Stimulated activated CD8-positive, alpha-beta memory T cell treated with anti-CD3 and anti-CD28 coated beads, Interleukin-15, amount 100 ng/mL, for 48 hours (primary cell): ENCODE results near the gene SLC12A3.

Experiments
- DNase-seq, 2 donors: peaks; one replicate each; pipeline ENCODE4 v3.0.0-alpha.2; 2020; ENCODE audit warnings: low read depth in 2 of 2

Gene SLC12A3

DNA sequence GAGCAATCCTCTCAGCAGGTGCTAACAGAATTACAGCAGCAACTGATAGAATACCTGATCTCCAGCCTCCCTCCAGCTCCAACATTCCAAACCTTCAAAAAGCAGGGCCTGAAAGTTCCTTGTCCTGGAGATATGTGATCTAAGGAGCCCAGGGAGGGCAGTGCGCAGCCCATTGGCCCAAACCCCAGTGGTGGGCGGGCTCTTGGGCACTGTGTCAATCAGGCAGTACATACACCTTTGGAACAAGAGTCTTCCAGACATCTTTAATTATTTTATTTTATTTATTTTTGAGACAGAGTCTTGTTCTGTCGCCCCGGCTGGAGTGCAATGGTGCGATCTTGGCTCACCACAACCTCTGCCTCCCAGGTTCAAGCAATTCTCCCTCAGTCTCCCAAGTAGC, 24.2 kb downstream of the SLC12A3 start:
- no peak for DNase-seq

DNA sequence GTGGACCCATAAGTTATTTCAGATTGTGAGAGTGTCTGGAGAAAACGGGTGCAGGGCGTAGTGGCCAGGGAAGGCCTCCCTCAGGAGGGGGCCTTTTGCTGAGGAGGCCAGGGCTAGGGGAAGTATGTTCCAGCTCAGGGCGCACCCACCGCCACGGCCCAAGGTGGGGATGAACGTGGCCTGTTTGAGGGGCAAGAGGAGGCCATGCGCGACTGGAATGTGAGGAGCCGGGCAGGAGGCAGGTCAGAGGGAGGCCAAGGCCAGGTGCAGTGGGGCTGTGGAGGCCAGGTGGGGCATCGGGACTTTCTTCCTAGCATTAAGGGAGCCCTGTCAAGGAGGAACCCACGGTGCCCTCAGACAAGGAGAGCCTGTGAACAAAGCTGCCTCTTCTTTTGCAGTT, 26.7 kb downstream of the SLC12A3 start:
- DNase-seq, result no peak

DNA sequence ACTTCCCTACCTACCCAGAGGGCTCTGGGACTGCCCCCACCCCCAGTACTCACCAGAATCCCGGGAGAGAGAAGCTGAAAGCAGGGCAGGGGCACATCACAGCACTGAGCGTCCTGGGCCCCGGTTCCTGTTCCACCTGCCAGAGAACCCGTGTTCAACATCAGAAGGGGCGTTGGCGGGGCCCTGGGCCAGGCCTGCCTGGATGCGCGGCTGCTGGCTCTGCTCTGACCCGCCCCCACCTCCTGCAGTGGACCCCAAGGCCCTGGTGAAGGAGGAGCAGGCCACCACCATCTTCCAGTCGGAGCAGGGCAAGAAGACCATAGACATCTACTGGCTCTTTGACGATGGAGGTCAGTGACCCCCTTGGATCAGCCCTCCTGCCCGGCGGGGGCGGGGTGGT, 27.7 kb downstream of the SLC12A3 start:
- no peak for DNase-seq

DNA sequence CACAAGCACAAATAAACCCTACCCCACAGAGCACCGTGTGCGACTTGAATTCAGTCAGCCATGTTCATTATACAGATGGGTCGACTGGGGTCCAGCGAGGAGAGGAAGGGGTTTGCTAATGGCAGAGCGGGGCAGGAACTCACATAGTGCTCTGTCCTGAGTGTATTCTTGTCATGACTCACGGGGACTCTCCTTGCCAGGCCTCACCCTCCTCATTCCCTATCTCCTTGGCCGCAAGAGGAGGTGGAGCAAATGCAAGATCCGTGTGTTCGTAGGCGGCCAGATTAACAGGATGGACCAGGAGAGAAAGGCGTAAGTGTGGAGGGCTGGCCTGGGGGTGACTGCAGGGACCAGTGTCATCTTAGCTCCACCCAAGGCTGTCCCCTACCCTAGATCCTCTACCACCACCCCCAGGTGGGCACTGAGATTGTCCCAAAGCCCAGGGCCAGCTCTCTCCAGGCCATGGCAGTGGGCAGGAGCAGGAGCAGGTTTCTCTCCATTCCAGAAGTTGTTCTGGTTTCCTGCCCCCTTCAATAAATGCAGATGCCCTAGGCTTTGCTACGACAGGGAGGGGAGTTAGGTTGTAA, 29.4 kb downstream of the SLC12A3 start:
- no peak for DNase-seq

DNA sequence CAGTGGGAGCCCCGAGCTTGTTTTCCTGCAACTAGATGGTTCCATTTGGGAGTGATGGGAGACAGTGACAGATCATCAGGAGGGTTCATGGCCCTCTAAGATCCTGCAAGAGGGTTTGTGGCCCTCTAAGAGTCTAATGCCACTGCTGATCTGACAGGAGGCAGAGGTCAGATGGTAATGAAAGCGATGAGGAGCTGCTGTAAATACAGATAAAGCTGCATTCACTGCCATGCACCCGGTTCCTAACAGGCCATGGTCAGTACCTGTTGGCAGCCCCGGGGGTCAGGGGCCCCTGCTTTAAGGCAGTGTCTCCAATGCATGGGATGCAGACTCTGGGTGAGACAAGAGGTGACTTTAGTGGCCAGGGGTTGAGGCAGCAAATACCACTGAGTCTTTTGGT, 30.8 kb downstream of the SLC12A3 start:
- no peak for DNase-seq

DNA sequence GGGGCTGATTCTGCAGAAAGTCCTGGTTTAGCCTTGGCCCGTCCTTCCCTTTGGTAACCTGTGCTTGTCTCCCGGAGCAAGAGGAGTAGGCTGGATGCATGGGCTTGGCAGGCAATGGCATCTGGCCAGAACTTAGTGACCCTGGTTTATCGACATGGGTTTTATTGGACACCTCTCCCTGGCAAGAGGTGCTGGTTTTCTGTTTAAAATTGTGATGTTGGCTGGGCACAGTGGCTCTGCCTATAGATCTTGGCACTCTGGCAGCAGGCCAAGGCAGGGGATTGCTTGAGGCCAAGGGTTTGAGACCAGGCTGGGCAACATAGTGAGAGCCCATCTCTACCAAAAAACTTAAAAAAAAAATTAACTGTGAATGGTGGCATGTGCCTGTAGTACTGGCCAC, 31.2 kb downstream of the SLC12A3 start:
- no peak for DNase-seq

DNA sequence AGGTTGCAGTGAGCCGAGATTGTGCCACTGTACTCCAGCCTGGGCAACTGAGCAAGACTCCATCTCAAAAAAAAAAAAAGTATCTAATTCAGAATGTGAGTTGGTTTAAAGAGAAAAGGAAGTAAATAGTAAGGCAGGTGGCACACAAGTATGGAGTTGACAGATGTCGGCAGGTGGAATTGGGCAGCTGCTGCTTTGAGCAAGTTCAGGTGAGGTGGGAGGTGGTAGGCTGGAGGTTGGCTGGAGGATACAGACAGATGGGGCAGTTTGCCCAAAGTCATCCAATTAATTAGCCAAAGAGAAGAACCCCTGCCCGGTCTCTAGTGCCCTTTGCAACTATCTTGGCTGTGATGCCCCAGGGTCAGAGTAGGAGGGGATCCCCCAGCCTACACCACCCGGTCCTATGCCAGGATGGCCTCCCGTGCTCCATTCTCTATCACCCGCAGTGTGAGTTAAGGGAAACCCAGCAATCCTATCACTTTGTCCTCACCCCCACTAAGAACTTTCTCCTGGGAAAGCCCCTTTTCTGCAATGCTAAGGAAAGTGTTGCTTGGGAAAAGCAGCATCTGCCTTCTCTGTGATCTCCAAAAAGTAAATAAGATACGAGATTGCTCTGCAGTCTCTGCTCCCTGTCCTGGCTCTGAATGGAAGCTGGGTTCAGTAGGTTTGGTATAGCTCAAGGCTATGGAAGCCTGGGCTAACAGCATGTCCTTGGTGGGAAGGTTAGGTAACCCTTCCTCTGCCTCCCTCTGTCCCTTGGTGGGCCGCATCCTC, 32.2 kb downstream of the SLC12A3 start:
- DNase-seq, result no peak

DNA sequence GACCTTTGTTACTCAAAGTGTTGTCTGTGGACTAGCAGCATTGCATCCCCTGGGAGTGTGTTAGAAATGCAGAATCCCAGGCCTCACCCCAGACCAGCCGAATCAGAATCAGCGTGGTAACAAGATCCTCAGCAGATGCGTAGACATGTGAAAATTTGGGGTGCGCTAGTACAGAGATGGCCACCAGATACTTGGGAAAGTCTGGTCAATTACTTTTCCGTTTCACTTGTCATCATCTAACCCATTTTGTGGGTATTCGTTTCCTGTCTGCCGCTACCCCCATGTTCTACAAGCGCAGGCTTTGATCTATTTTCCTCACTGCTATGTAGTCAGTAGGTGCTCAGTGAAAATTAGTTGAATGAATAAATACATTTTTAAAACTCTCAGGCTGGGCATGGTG, 33.8 kb downstream of the SLC12A3 start:
- DNase-seq, result no peak

DNA sequence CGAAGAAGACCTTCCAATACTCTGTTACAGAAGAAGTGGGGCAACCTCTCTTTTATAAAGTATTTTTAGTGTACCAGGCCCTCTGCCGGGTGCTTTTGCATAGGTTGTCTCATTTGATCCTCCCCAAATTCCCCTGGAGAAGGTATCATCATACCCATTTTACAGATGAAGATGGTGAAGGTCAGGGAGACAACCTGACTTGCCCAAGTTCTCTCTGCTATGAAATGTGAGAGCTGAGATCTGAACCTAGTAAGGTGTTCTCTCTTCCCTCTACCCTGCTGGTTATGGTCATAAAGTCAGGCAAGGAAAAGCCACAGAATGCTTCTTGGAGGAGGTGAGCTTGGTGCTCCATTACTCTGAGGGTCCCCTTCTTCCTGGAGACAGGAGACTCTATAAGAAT, 38.9 kb downstream of the SLC12A3 start:
- no peak for DNase-seq

DNA sequence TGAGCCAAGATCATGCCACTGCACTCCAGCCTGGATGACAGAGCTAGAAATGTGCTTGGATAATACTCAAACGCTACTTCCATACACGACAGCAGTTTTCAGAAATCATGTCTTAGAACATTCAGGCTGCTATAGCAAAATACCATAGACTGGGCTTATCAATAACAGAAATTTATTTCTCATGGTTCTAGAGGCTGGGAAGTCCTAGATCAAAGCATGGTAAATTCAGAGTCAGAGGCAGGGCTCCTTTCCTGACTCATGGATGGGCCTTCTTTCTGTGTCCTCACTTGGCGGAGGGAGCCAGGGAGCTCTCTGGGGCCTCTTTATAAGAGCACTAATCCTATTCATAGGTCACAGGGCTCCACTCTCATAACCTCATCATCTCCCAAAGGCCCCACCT, 42.4 kb downstream of the SLC12A3 start:
- no peak for DNase-seq

DNA sequence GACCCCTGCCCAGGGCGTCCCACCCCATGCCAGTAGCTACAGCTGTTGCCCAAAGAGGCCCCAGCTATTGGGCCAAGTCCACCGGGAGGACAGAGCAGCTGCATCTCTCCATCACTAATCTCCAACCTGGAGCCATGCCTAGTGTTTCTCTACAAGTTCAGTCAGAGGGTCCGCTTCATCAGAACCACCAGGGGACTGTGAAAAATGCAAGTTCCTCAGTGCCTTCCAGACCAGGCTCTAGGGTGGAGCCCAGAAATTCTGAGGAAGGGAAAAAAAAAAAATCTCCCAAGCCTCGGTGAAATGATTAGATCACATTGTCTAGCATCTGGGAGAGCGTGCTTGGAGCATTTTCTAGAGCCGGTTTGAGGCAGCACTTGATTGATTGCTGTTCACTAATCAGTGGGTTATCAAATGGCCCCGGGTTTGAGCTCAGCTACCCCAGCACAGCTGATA, 44.5 kb downstream of the SLC12A3 start:
- DNase-seq, result no peak

DNA sequence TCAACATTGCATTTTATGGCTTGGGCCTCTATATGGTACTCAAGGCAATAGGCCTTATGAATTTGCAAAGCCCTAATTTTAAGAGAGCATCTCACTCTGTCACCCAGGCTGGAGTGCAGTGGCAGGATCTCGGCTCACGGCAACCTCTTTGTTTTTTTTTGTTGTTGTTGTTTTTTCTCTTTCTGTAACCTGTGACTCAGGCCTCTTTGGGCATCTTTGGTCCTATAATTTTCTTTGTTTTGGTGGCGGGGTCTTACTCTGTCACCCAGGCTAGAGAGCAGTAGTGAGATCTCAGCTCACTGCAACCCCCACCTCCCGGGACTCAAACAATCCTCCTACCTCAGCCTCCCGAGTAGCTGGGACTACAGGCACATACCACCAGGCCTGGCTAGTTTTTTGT, 45.1 kb downstream of the SLC12A3 start:
- DNase-seq, result no peak

DNA sequence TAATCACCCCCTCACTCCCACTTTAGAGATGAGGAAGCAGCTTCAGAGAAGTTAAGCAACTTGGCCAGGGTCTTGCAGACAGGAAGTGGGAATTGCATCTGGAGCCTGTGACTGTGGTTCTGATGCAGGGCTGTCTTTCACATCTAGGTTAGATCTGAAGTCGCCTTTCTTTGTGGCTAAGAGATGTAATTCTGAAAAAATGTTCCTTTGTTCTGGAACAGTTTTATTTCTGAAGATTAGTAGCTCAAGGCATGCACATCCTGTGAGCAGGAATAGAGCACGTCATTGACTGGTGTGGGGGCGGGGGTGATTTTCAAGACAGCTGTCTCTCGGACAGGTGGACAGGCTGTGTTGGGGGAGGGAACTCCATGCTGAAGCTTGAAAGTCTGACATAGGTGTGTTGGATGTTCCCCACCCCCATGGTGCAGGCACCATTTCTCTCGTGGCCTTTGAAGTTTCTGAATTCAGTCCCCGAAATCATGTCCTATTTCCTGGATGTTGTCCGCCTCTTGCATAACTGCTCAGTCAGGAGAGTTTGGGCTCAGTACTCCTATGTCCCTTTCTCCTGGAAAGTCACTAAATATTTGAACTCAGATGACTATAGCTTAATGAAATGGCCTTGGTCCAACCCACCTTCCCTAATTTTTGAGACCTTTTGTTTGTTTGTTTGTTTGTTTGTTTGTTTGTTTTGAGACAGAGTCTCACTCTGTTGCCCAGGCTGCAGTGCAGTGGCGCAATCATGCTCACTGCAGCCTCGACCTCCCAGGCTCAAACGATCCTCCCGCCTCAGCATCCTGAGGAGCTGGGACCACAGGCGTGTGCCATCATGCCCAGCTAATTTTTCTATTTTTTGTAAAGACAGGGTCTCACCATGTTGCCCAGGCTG, 45.9 kb downstream of the SLC12A3 start:
- DNase-seq, result no peak

DNA sequence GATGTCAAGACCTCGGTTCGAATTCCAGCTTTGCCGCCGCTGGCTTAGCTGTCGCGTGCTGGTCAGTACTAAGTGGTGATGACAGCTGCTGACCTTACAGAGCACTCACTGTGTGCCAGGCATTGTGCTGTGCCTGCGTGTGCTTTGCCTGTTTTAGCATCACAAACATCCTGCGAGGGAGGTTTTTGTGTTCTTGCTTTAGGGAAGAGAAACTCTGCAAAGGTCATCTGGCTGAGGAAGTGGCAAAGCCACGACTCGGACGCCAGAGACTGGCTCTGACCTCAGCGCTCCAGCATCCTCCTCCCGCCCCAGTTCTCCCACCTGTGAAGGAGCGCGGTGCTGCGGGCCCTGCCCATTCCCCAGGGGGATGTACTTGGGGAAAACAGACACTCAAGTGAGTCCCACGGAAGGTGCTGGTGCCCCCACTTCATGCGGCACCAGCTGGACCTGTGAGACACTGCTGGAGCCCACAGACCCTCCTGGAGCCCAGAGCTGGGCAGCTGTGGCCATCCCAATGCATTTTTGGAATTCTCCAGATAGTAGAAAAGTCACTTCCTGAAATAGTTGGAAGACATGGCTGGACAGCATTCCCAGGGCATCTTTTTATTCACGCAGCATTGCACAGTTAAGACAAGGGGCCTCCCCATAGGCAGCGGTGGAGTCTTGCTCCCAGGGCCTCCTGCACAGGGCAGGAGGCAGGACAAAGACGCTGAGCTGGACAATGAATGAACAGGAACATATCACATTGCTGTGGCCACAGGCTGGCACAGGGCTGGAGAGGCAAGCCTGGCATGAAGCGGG, 47.0 kb downstream of the SLC12A3 start:
- DNase-seq, result no peak

DNA sequence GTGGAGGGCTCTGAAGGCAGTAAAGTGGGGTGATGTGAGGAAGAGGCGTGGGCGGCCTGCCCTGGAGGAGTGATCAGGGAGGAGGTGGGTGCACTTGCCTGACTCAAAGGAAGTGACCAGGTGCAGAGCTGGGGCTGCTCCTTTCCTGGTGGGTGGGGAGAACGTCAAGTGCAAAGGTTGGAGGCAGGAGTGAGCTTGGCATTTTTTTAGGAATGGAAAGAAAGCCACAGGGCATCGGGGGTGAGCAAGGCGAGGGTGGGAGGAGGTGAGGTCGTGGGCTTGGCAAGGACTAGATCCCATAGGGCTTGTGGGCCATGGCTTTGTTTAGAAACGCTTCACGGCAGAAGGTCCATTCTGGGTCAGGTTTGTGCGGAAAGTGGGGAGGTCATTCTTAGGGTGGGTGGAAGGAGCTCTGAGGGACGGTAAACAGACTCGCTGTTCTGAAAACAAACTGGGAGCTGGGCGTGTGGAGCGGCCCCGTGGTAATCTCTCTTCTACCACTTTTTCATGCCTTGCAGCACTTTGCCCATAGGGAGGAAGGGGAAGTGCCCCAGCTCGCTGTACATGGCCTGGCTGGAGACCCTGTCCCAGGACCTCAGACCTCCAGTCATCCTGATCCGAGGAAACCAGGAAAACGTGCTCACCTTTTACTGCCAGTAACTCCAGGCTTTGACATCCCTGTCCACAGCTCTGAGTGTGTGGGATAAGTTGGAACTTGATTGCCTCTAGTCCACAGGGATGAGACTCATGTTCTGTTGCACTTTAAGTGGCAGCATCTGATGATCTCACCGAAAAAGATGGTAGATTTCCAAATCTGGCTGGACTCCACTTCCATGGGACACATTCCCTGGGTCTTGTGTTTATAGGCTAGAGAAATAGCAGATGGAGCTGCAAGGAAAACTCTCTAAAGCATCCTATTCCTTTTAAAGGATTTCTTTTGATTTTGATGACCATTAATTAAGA, 48.0 kb downstream of the SLC12A3 start:
- no peak for DNase-seq

DNA sequence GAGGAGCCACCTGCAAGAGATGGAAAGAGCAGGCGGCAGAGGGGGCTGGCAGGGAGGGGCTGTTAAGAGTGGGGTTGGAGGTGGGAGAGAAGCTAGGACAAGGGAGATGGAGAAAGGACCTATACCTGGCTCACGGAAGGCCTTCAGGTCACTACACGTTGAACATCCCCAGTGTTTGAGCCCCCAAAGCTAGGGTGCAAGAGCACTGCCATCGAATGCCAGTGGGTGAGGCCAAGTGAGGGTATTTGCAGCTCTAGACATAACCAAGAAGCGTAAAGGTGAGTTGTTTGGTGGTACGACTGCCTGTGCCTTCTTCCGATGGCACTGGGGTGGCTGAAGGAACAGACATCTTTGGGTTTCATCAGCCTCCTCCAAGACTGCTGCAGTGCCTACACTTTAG, 49.9 kb downstream of the SLC12A3 start:
- DNase-seq, result no peak

DNA sequence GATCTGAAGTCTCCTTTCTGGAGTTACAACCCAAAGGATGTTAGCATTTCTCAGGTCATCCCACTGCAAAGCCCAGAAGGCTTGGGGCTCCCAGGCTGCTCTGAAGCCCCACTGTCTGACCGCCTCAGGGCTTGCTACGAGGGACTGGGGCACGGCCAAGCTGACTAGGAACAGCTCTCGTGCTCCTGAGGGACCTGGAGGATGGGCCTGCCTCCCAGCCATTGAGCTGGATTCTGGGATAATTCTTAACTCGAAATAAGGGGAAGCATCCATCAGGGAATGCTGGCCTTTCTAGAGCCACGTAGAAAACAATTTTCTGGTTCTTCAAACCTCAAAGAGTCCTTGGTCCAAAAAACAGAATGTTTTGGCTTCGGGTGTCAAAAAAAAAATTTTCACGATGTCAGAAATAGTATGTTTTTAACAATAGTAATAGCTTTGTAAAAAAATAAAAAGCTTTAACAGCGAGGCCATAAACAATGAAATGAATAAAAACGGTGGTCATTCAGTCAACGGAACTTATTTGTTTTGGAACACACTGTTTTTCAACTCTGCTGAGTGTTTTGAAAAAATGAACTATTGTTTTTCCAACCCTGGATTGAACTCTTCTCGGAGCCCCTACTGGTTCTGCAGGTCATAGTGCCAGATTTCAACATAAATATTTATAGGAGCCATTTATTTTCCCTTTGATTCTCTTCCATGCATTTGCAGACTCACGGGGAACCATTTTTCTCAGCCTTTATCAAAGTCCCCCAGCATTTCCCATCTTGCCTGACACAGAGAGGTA, 50.5 kb downstream of the SLC12A3 start:
- DNase-seq, result no peak

DNA sequence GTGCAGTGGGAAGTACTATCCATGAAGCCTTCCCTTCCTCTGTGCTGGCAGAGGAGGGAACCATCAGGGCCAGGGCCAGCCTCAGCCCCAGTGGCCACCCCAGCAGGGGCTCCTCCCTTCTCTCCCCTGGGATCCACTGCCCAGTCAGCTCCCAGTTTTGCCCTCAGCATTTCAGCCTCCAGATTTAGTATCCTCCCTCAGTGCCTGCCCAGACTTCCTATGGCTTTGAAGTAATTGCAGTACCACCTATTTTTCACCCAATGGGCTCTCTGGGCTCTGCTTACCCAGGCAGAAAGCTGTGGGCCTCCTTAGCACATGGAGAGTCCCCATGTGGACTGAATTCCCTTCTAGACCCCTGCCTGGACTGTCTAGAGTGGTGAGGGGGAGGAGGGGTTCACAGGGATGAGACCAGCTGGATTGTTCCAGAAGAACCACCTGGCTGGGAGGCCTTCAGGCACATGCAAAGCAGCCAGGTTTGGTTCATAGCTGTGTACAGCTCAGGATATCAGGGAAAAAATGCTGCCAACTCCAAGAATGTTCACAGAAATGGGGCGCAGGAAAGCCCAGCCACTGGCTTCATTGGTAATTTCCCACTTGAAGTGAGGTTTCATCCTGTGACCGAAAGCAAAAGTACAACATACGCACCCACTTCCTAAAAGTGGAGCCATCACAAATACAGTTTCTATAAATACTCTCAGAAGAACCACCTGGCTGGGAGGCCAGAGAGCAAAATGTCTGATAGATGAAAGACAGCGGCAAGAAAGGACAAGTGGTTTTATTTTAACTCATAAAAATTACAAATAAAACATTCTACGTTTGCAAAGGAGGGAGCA, 51.8 kb downstream of the SLC12A3 start:
- DNase-seq, result no peak

DNA sequence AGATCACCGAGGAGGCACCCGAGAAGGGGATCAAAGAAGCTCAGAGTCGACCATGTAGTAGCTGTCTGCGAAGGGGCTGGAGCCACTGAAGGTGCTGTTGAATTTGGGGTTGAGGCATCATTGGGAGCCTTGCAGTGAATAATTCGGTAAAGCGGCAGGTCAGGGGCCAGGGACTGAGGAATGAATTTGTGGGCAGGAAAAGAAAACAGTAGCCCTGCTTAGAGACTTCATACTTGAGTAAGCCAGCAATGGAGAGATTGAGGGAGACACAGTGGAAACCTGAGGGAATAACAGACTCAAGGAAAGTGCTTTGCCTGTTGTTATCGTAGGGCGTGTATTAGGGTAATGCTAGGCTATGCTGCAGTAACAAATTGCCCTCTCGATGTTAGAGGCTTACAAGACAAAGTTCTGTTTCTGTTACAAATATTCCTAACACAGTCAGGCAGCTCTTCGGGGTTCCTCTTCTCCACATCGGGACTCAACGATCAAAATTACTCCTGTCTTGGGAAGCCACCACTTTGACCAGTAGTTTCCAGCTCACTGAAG, 53.5 kb downstream of the SLC12A3 start:
- no peak for DNase-seq
